Stimulated activated CD4-positive, alpha-beta T cell treated with anti-CD3 and anti-CD28 coated beads, Interleukin-15, amount 100 ng/mL, for 48 hours (primary cell): Measurements from ENCODE around the gene VSX2.

Experiments
- DNase-seq, 2 donors: peaks; one replicate each; pipeline ENCODE4 v3.0.0-alpha.2; 2020; ENCODE audit warnings: low read depth in 2 of 2

The VSX2 gene

GRCh38 chr14:74221741-74222140, 17.5 kb upstream of the VSX2 start:
- DNase-seq, result no peak

- DNase-seq, result no peak
These were observed 16.2 kb upstream of the VSX2 start for GRCh38 chr14:74223016-74223415.

GRCh38 chr14:74231784-74232183, 7.5 kb upstream of the VSX2 start:
- DNase-seq, result no peak

GRCh38 chr14:74235017-74235416, 4.2 kb upstream of the VSX2 start:
- no peak for DNase-seq

- DNase-seq, result no peak
These were observed 1.8 kb upstream of the VSX2 start for GRCh38 chr14:74237441-74237840.

GRCh38 chr14:74239848-74240793, 872 bp downstream of the VSX2 start:
- DNase-seq, result no peak

- DNase-seq, result no peak
These were observed 1.8 kb downstream of the VSX2 start for GRCh38 chr14:74240794-74241651.

- no peak for DNase-seq
These were observed 2.4 kb downstream of the VSX2 start for GRCh38 chr14:74241652-74242017.

- DNase-seq, result no peak
These were observed 3.0 kb downstream of the VSX2 start for GRCh38 chr14:74242021-74242779.

GRCh38 chr14:74242780-74243042, 3.5 kb downstream of the VSX2 start:
- no peak for DNase-seq

GRCh38 chr14:74243051-74243450, 3.8 kb downstream of the VSX2 start:
- no peak for DNase-seq

- no peak for DNase-seq
These were observed 4.9 kb downstream of the VSX2 start for GRCh38 chr14:74244115-74244514.

- no peak for DNase-seq
These were observed 6.0 kb downstream of the VSX2 start for GRCh38 chr14:74245292-74245691.

GRCh38 chr14:74246542-74246941, 7.3 kb downstream of the VSX2 start:
- no peak for DNase-seq

- DNase-seq, result no peak
These were observed 8.8 kb downstream of the VSX2 start for GRCh38 chr14:74248017-74248416.

- no peak for DNase-seq
These were observed 10.5 kb downstream of the VSX2 start for GRCh38 chr14:74249433-74250375.

GRCh38 chr14:74255281-74255680, 16.0 kb downstream of the VSX2 start:
- DNase-seq, result no peak

- DNase-seq, result peak; percentile 31 to 46
These were observed 18.1 kb downstream of the VSX2 start for GRCh38 chr14:74257078-74257940.

GRCh38 chr14:74257941-74258763, 18.9 kb downstream of the VSX2 start:
- DNase-seq, result no peak

GRCh38 chr14:74258764-74259035, 19.5 kb downstream of the VSX2 start:
- no peak for DNase-seq
